Suprapubic skin (tissue), 4 donors: ENCODE measurements around the gene ATP9B. TPM values are rescaled to one million over a fixed set of nuclear protein-coding genes. Genes with fewer than 3 reads are reported as not detected.

Source experiments
- DNase-seq, 2 donors: peaks; one replicate each; pipeline ENCODE4 v3.0.0-alpha.2; 2019; ENCODE audit warnings: low spot score in 2 of 2
- H3K27ac ChIP-seq: fragments of 200-600 bp; sonication (generic); one replicate; pipeline ENCODE4 v1.5.1; 2019
- H3K27me3 ChIP-seq: fragments of 200-600 bp; sonication (generic); one replicate; pipeline ENCODE4 v1.5.1; 2019
- H3K36me3 ChIP-seq: fragments of 200-600 bp; sonication (generic); one replicate; pipeline ENCODE4 v1.5.1; 2019
- H3K4me1 ChIP-seq: fragments of 200-600 bp; sonication (generic); one replicate; pipeline ENCODE4 v1.5.1; 2019
- H3K4me3 ChIP-seq: fragments of 200-600 bp; sonication (generic); one replicate; pipeline ENCODE4 v1.5.1; 2019; ENCODE audit warnings: mild to moderate bottlenecking
- H3K9me3 ChIP-seq: fragments of 200-600 bp; sonication (generic); one replicate; pipeline ENCODE4 v1.5.1; 2019
- EP300 ChIP-seq: sonication (generic); formaldehyde crosslinking; IDR thresholded peaks from one replicate; pipeline ENCODE4 v1.6.1; 2017; ENCODE audit warnings: antibody characterized with exemption
- POLR2A ChIP-seq, 2 donors: fragments of 450-650 bp; IDR thresholded peaks; one replicate each; pipeline ENCODE4 v1.6.1; 2017; ENCODE audit warnings: antibody characterized with exemption in 2 of 2, mild to moderate bottlenecking in 2 of 2, moderate library complexity in 2 of 2
- POLR2AphosphoS5 ChIP-seq, 3 donors: sonication (generic); formaldehyde crosslinking; IDR thresholded peaks; one replicate each; pipeline ENCODE4 v1.6.1; 2017; ENCODE audit warnings: antibody characterized with exemption in 3 of 3
- WGBS: methylation state at CpG from one replicate; pipeline ENCODE4 v1.1.5; 2018; 5-methylcytosine and 5-hydroxymethylcytosine counted together
- total RNA-seq, 4 donors: library from RNA; depleted of rRNA; stranded (reverse); fragments of >200 nt; gene quantifications; one replicate each; pipeline ENCODE4 v1.1.0, GENCODE V29; 2016
- TF ChIP-seq, protein P1 (sequence below), 2 donors: fragments of 200-600 bp in 1 of 2; fragments of 450-650 bp in 1 of 2; sonication (generic) in 1 of 2; IDR thresholded peaks; one replicate each; pipeline ENCODE4 v1.5.1; 2016 to 2019; ENCODE audit warnings: antibody characterized with exemption in 2 of 2, mild to moderate bottlenecking in 1 of 2, moderate library complexity in 1 of 2

ATP9B gene
- total RNA-seq, 4 donors from 2014 or later: 30.2 to 109 (median 37.4) TPM

DNA sequence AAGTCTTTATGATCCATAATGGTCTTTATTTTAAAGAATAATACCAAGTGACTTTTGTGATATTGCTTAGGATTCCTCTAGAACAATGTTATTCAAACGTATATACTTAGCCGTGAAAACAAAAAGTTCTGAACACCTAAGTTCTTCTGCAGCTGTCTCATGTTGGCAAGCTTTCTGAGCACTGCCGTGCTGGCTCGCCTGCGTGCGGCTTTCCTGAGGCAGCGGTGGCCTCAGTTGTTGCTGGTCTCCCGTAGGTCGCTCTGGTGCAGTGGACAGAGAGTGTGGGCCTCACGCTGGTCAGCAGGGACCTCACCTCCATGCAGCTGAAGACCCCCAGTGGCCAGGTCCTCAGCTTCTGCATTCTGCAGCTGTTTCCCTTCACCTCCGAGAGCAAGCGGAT lies 259.7 kb downstream of the ATP9B start:
- Histone ChIP-seq H3K36me3 (peaks cover 45% of the 10 kb centered on the region), H3K4me3 (no peak overlapping the region), H3K4me1 (no peaks in the 10 kb centered on the region), H3K27me3 (no peaks in the 10 kb centered on the region), H3K9me3 (no peaks in the 10 kb centered on the region), H3K27ac (no peak overlapping the region)
- no peak for TF ChIP-seq POLR2A (IDR thresholded peaks at IDR 0.05)
- TF ChIP-seq, protein P1, sequence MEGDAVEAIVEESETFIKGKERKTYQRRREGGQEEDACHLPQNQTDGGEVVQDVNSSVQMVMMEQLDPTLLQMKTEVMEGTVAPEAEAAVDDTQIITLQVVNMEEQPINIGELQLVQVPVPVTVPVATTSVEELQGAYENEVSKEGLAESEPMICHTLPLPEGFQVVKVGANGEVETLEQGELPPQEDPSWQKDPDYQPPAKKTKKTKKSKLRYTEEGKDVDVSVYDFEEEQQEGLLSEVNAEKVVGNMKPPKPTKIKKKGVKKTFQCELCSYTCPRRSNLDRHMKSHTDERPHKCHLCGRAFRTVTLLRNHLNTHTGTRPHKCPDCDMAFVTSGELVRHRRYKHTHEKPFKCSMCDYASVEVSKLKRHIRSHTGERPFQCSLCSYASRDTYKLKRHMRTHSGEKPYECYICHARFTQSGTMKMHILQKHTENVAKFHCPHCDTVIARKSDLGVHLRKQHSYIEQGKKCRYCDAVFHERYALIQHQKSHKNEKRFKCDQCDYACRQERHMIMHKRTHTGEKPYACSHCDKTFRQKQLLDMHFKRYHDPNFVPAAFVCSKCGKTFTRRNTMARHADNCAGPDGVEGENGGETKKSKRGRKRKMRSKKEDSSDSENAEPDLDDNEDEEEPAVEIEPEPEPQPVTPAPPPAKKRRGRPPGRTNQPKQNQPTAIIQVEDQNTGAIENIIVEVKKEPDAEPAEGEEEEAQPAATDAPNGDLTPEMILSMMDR (IDR thresholded peaks at IDR 0.05): no peak
- no peak for TF ChIP-seq POLR2AphosphoS5 (IDR thresholded peaks at IDR 0.05)
- no peak for TF ChIP-seq EP300
- WGBS: 98% methylated on average over 12 of the region's 12 CpGs
- no peak for DNase-seq

GRCh38 chr18:79329786-79330185 lies 260.6 kb downstream of the ATP9B start:
- peaks cover 49% of the 10 kb centered on the region for H3K36me3 ChIP-seq
- WGBS: 87% methylated on average over 9 of the region's 9 CpGs
- TF ChIP-seq, protein P1 (IDR thresholded peaks at IDR 0.05): no peak

GRCh38 chr18:79332646-79333045 lies 263.5 kb downstream of the ATP9B start:
- Histone ChIP-seq H3K27me3 (no peaks in the 10 kb centered on the region), H3K4me1 (no peaks in the 10 kb centered on the region), H3K9me3 (no peaks in the 10 kb centered on the region), H3K4me3 (no peak overlapping the region), H3K27ac (no peak overlapping the region), H3K36me3 (peaks cover 75% of the 10 kb centered on the region)
- TF ChIP-seq EP300: no peak
- TF ChIP-seq, protein P1 (IDR thresholded peaks at IDR 0.05): no peak
- TF ChIP-seq POLR2AphosphoS5 (IDR thresholded peaks at IDR 0.05): no peak
- TF ChIP-seq POLR2A (IDR thresholded peaks at IDR 0.05): no peak
- no peak for DNase-seq
- WGBS: 93% methylated on average over 6 of the region's 6 CpGs

More at GRCh38 chr18:79329786-79330185, 260.6 kb downstream of the ATP9B start:
- H3K27me3 ChIP-seq: no peaks in the 10 kb centered on the region
- no peaks in the 10 kb centered on the region for H3K4me1 ChIP-seq
- no peak overlapping the region for H3K4me3 ChIP-seq
- no peak for DNase-seq
- no peak overlapping the region for H3K27ac ChIP-seq
- H3K9me3 ChIP-seq: no peaks in the 10 kb centered on the region

- DNase-seq: no peak
- H3K27ac ChIP-seq: no peak overlapping the region
- TF ChIP-seq POLR2A (IDR thresholded peaks at IDR 0.05): no peak
- TF ChIP-seq EP300: no peak
- no peak for TF ChIP-seq POLR2AphosphoS5 (IDR thresholded peaks at IDR 0.05)
- TF ChIP-seq, protein P1 (IDR thresholded peaks at IDR 0.05): no peak
- peaks cover 79% of the 10 kb centered on the region for H3K36me3 ChIP-seq
- 86% methylated on average over 6 of the region's 6 CpGs for WGBS
- H3K4me1 ChIP-seq: no peaks in the 10 kb centered on the region
- no peaks in the 10 kb centered on the region for H3K27me3 ChIP-seq
- no peak overlapping the region for H3K4me3 ChIP-seq
- no peaks in the 10 kb centered on the region for H3K9me3 ChIP-seq
Measured at GRCh38 chr18:79333046-79333445, 263.9 kb downstream of the ATP9B start.

DNA sequence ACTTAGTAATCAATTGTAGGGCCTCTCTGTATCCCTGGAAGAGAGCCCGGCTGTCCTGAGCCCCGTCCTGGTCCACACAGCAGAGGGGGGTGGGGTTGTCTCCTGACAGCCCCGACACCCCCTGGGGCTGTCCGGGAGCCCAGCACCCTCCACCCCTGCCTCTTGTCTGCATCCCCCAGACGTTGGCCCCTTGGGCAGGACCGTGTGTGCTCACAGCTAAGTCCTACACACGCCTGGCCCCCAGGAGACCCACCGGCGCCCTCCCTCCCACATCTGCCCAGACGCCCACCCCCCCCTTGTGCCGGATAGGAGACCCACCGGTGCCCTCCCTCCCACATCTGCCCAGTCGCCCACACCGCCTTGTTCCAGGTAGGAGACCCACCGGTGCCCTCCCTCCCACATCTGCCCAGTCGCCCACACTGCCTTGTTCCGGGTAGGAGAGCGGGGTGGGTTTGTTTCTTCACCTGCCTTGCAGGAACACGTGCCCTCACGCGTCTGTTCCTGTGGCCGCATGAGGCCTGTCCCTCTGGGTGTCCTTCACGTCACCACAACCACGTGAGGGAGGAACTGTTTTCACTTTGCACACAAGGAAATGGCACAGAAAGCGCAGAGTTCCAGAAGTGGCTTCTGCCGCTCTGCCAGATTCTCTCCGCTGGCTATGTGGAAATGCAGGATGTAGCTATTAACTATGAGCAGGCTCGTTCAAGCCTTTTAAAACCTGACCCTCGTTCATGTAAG lies 265.5 kb downstream of the ATP9B start:
- no peak overlapping the region for H3K27ac ChIP-seq
- H3K27me3 ChIP-seq: no peaks in the 10 kb centered on the region
- no peak overlapping the region for H3K4me3 ChIP-seq
- 85% methylated on average over 24 of the region's 29 CpGs for WGBS
- no peaks in the 10 kb centered on the region for H3K9me3 ChIP-seq
- TF ChIP-seq POLR2AphosphoS5 (IDR thresholded peaks at IDR 0.05) (no peak), POLR2A (IDR thresholded peaks at IDR 0.05) (no peak), EP300 (no peak)
- TF ChIP-seq, protein P1 (IDR thresholded peaks at IDR 0.05): no peak
- no peak for DNase-seq
- H3K4me1 ChIP-seq: no peaks in the 10 kb centered on the region
- H3K36me3 ChIP-seq: peaks cover 74% of the 10 kb centered on the region
